CD4-positive, alpha-beta memory T cell (primary cell): Measurements from ENCODE around the gene SH3D21. TPM values are rescaled to one million over a fixed set of nuclear protein-coding genes. Genes with fewer than 3 reads are reported as not detected.
A peak's percentile ranks its signal among the peaks of the same experiment; 100 is the strongest.

Source experiments
- CTCF ChIA-PET: fragments of 350-600 bp; sonication (Branson Sonifier 250); formaldehyde crosslinking; loops from one replicate; lab custom pipeline; 2021; ENCODE audit warnings: inconsistent platforms; ENCODE audit not compliant: partially characterized antibody; lab: Charles Lee
- POLR2A ChIA-PET: fragments of 350-600 bp; sonication (Branson Sonifier 250); formaldehyde crosslinking; loops from one replicate; lab custom pipeline; 2021; ENCODE audit not compliant: partially characterized antibody; lab: Charles Lee
- DNase-seq, 5 donors: peaks; one replicate each; pipeline versions ENCODE4 v3.0.0 to v3.0.0-alpha.2; 2020 to 2022; ENCODE audit warnings: mixed read lengths in 1 of 5
- H3K27ac ChIP-seq: one replicate; pipeline ENCODE4 v1.7.0; 2013; ENCODE audit warnings: low read depth, low read length
- H3K27me3 ChIP-seq: 2 replicates; pipeline ENCODE4 v1.7.0; 2013; ENCODE audit warnings: mild to moderate bottlenecking, low read length, moderate library complexity; ENCODE audit not compliant: insufficient read depth
- H3K36me3 ChIP-seq: 2 replicates; pipeline ENCODE4 v1.7.0; 2013; ENCODE audit warnings: mild to moderate bottlenecking, low read length, moderate library complexity; ENCODE audit not compliant: insufficient read depth
- H3K4me1 ChIP-seq: 2 replicates; pipeline ENCODE4 v1.7.0; 2013; ENCODE audit warnings: mild to moderate bottlenecking, low read length, moderate library complexity; ENCODE audit not compliant: insufficient read depth
- H3K4me3 ChIP-seq, 2 donors: one replicate each; pipeline ENCODE4 v1.7.0; 2013; ENCODE audit warnings: low read length in 2 of 2, mild to moderate bottlenecking in 1 of 2
- H3K9me3 ChIP-seq, 2 donors: one replicate each; pipeline ENCODE4 v1.7.0; 2013; ENCODE audit warnings: low read length in 2 of 2, control low read depth in 1 of 2; ENCODE audit not compliant: control insufficient read depth in 1 of 2
- H3K27ac Mint-ChIP-seq, 7 donors: one replicate each; pipeline ENCODE4 v1.8.0; 2020 to 2021; ENCODE audit warnings: mixed read lengths in 7 of 7, mild to moderate bottlenecking in 6 of 7, inconsistent platforms in 3 of 7, moderate library complexity in 3 of 7
- H3K27me3 Mint-ChIP-seq, 2 donors: one replicate each; pipeline ENCODE4 v1.8.0; 2020 to 2021; ENCODE audit warnings: mixed read lengths in 2 of 2
- H3K36me3 Mint-ChIP-seq, 2 donors: one replicate each; pipeline ENCODE4 v1.8.0; 2020 to 2021; ENCODE audit warnings: mixed read lengths in 2 of 2, inconsistent platforms in 1 of 2, mild to moderate bottlenecking in 1 of 2
- H3K4me1 Mint-ChIP-seq, 4 donors: one replicate each; pipeline ENCODE4 v1.8.0; 2020 to 2021; ENCODE audit warnings: mixed read lengths in 4 of 4, mild to moderate bottlenecking in 1 of 4
- H3K4me3 Mint-ChIP-seq, 8 donors: one replicate each; pipeline ENCODE4 v1.8.0; 2020 to 2021; ENCODE audit warnings: mixed read lengths in 8 of 8, mild to moderate bottlenecking in 7 of 8, moderate library complexity in 6 of 8, inconsistent platforms in 3 of 8
- H3K9me3 Mint-ChIP-seq, 8 donors: one replicate each; pipeline ENCODE4 v1.8.0; 2020 to 2021; ENCODE audit warnings: mixed read lengths in 8 of 8, mild to moderate bottlenecking in 5 of 8, inconsistent platforms in 3 of 8, moderate library complexity in 1 of 8
- intact Hi-C: fragments of 100-400 bp; cut with micrococcal nuclease; formaldehyde crosslinking; loops from one replicate; pipeline ENCODE4 v1.15.1; 2023
- polyA plus RNA-seq, 2 donors: library from polyadenylated mRNA; unstranded; fragments of 300-500 nt; fragmentation: Illumina TruSeq; gene quantifications; one replicate each; pipeline ENCODE4 v1.2.3, GENCODE V29; 2021
- total RNA-seq, 2 experiments: library from RNA; stranded (reverse); gene quantifications; one replicate each; pipeline ENCODE4 v1.2.3, GENCODE V29; 2021

The SH3D21 gene
- total and polyA plus RNA-seq, 4 experiments from 2014 or later: 3.2 to 3.3 TPM; not detected in 2

DNA sequence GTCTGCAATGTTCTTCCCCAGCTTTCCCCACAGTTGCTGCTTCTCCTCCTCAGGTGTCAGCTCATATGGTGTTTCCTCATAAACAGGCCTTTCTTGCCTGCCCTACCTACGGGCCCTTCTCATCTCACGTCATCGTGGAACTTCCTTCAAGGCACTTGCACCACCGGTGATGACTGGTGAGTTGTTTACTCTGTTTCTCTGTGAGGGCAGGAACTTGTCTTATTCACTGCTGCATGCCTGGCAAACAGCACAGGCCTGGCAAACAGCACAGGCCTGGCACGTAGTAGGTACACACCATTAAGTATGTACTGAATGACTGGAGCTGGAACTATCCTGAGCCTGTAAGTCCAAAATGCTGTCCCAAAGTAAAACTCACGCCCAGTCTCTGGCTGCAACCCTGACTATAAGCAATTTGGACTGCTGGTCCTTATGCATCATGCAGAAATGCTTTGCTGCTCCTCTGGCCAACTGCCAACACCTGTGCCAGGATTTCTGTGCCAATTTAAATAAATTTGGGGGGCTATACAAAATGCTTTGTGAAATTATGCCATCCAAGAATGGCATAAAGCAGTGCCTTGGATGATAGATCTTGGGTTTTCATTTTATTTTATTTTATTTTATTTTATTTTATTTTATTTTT lies 53.9 kb downstream of the SH3D21 start:
- DNase-seq: peak; percentile 25 to 74 (median 51)
- Mint-ChIP-seq H3K27ac (peak overlapping the region; percentile 81 to 96 (median 92)), H3K36me3 (peaks cover 42 to 63% of the 10 kb centered on the region in 2 donors), H3K4me1 (peaks cover 6 to 40% (median 10%) of the 10 kb centered on the region in 4 donors), H3K27me3 (no peaks in the 10 kb centered on the region), H3K4me3 (peak overlapping the region in 5 of 8 donors; percentile 2 to 70 (median 53)), H3K9me3 (no peaks in the 10 kb centered on the region)
- CTCF ChIA-PET: interaction anchor here (1.1 to 15.0 kb wide), 6 partner anchors 8 to 25 kb away, joined by 3 to 107 read pairs (median 4); no protein-coding TSS in a partner anchor
- Histone ChIP-seq H3K27ac (peak overlapping the region; percentile 25), H3K4me3 (no peak overlapping the region), H3K4me1 (peaks cover 13% of the 10 kb centered on the region), H3K9me3 (no peaks in the 10 kb centered on the region), H3K27me3 (no peaks in the 10 kb centered on the region), H3K36me3 (peaks cover 41% of the 10 kb centered on the region)
- POLR2A ChIA-PET: interaction anchor here (0.8 to 3.2 kb wide), 5 partner anchors 9 to 38 kb away, joined by 3 to 22 read pairs (median 4); partner anchors contain the start of gene LSM10
- intact Hi-C loops: no loop called here

DNA sequence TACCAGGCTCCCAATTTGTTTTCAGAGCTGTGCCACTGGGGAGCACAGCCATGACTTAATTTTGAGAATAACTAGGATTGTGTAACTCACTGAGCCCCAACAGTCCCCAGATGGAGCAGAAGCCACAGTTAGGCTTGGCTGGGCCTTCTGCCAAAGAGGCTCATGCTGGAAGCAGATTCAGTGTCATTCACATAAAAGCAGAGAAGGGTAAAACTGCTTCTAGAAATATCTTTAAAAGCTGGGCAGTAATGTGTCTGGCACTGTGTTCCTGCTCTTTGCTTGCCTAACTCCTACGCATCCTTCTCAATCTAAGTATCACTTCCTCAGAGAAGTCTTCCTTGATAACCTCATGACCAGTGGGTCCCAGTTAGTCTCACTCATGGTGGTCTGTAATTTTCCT lies 59.2 kb downstream of the SH3D21 start:
- H3K27ac ChIP-seq: peak overlapping the region; percentile 55
- no peaks in the 10 kb centered on the region for H3K27me3 ChIP-seq
- Mint-ChIP-seq H3K4me1 (peaks cover 36 to 67% (median 46%) of the 10 kb centered on the region in 4 donors), H3K27me3 (no peaks in the 10 kb centered on the region), H3K27ac (peak overlapping the region; percentile 86 to 97 (median 94)), H3K4me3 (peak overlapping the region in 3 of 8 donors; percentile 15 to 32 (median 24)), H3K9me3 (no peaks in the 10 kb centered on the region), H3K36me3 (peaks cover 15 to 29% of the 10 kb centered on the region in 2 donors)
- ChIA-PET CTCF (interaction anchor here (2.3 to 5.2 kb wide), 4 partner anchors 18 to 216 kb away, joined by 6 to 122 read pairs (median 38); partner anchors contain the start of genes STK40 and TRAPPC3), POLR2A (interaction anchor here (1.8 to 6.4 kb wide), 5 partner anchors 12 to 215 kb away, joined by 6 to 133 read pairs (median 28); partner anchors contain the start of genes SH3D21 and STK40)
- peaks cover 52% of the 10 kb centered on the region for H3K4me1 ChIP-seq
- no peak overlapping the region for H3K4me3 ChIP-seq
- no peak for DNase-seq
- intact Hi-C loops: no loop called here
- H3K9me3 ChIP-seq: no peaks in the 10 kb centered on the region
- peaks cover 17% of the 10 kb centered on the region for H3K36me3 ChIP-seq

GRCh38 chr1:36366091-36366661 lies 60.0 kb downstream of the SH3D21 start:
- peak; percentile 63 to 86 (median 68) for DNase-seq
- H3K36me3 Mint-ChIP-seq: peaks cover 15 to 25% of the 10 kb centered on the region in 2 donors
- H3K27me3 Mint-ChIP-seq: no peaks in the 10 kb centered on the region
- Histone ChIP-seq H3K4me1 (peaks cover 52% of the 10 kb centered on the region), H3K36me3 (peaks cover 17% of the 10 kb centered on the region), H3K9me3 (no peaks in the 10 kb centered on the region), H3K27me3 (no peaks in the 10 kb centered on the region), H3K27ac (peak overlapping the region; percentile 55), H3K4me3 (peak overlapping the region in 1 of 2 donors; percentile 9)
- H3K4me1 Mint-ChIP-seq: peaks cover 36 to 63% (median 47%) of the 10 kb centered on the region in 4 donors
- CTCF ChIA-PET: interaction anchor here (1.3 to 5.2 kb wide), 11 partner anchors 12 to 217 kb away, joined by 4 to 122 read pairs (median 19); partner anchors contain the start of genes LSM10, SH3D21, STK40 and TRAPPC3
- peak overlapping the region; percentile 89 to 97 (median 94) for H3K27ac Mint-ChIP-seq
- H3K4me3 Mint-ChIP-seq: peak overlapping the region; percentile 50 to 79 (median 67)
- intact Hi-C loops: no loop called here
- POLR2A ChIA-PET: interaction anchor here (1.0 to 6.4 kb wide), 14 partner anchors 11 to 435 kb away, joined by 3 to 133 read pairs (median 6); partner anchors contain the start of genes AGO3, LSM10, MAP7D1 and OSCP1
- no peaks in the 10 kb centered on the region for H3K9me3 Mint-ChIP-seq

- H3K9me3 Mint-ChIP-seq: no peaks in the 10 kb centered on the region
- peaks cover 52% of the 10 kb centered on the region for H3K4me1 ChIP-seq
- no peaks in the 10 kb centered on the region for H3K27me3 ChIP-seq
- H3K9me3 ChIP-seq: no peaks in the 10 kb centered on the region
- H3K4me3 Mint-ChIP-seq: peak overlapping the region in 7 of 8 donors; percentile 50 to 79 (median 64)
- peaks cover 7 to 17% of the 10 kb centered on the region in 2 donors for H3K36me3 Mint-ChIP-seq
- peaks cover 36 to 56% (median 47%) of the 10 kb centered on the region in 4 donors for H3K4me1 Mint-ChIP-seq
- H3K27me3 Mint-ChIP-seq: no peaks in the 10 kb centered on the region
- H3K4me3 ChIP-seq: no peak overlapping the region
- ChIA-PET POLR2A (interaction anchor here (0.6 to 6.4 kb wide), 22 partner anchors 7 to 1507 kb away, joined by 3 to 133 read pairs (median 5); partner anchors contain the start of genes AGO3, EVA1B, LSM10 and MAP7D1), CTCF (interaction anchor here (0.7 to 5.2 kb wide), 22 partner anchors 10 to 240 kb away, joined by 3 to 122 read pairs (median 9); partner anchors contain the start of genes EVA1B, LSM10, SH3D21 and STK40)
- intact Hi-C loops: no loop called here
- H3K36me3 ChIP-seq: peaks cover 12% of the 10 kb centered on the region
- DNase-seq: peak; percentile 52 to 63 (median 57)
- peak overlapping the region; percentile 55 for H3K27ac ChIP-seq
- peak overlapping the region; percentile 89 to 97 (median 94) for H3K27ac Mint-ChIP-seq
These were observed 60.9 kb downstream of the SH3D21 start for GRCh38 chr1:36367066-36367465.

DNA sequence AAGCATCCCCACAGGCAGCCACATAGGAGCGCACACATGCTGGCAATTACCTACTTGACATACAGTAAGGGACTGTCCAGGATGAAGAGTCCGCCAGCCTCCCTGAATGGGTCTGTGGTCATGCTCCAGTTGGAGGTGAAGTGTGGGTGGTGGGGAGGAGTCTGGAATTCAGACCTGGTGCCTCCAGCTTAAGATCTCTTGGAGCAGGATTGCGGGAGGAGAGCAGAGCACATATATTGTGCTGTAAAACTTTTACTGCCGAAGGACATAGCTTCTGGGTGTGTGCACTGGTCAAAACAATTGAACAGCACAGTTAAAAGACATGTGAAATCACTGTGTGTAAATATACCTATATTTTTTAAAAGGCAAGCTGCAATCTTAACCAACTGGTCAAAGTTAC lies 61.6 kb downstream of the SH3D21 start:
- DNase-seq: no peak
- Histone ChIP-seq H3K4me3 (no peak overlapping the region), H3K27ac (peak overlapping the region; percentile 55), H3K4me1 (peaks cover 57% of the 10 kb centered on the region), H3K27me3 (no peaks in the 10 kb centered on the region), H3K36me3 (peaks cover 5% of the 10 kb centered on the region), H3K9me3 (no peaks in the 10 kb centered on the region)
- ChIA-PET POLR2A (interaction anchor here (1.0 to 6.4 kb wide), 15 partner anchors 8 to 1508 kb away, joined by 3 to 133 read pairs (median 7); partner anchors contain the start of genes EVA1B, LSM10, SH3D21 and SMIM12), CTCF (interaction anchor here (1.1 to 5.2 kb wide), 24 partner anchors 9 to 218 kb away, joined by 3 to 122 read pairs (median 8); partner anchors contain the start of genes EVA1B, LSM10, SH3D21 and STK40)
- H3K9me3 Mint-ChIP-seq: no peaks in the 10 kb centered on the region
- peak overlapping the region in 4 of 8 donors; percentile 59 to 79 (median 74) for H3K4me3 Mint-ChIP-seq
- peak overlapping the region; percentile 83 to 96 (median 94) for H3K27ac Mint-ChIP-seq
- peaks cover 4 to 14% of the 10 kb centered on the region in 2 donors for H3K36me3 Mint-ChIP-seq
- H3K4me1 Mint-ChIP-seq: peaks cover 38 to 60% (median 52%) of the 10 kb centered on the region in 4 donors
- intact Hi-C loops: loop anchor here (2.0 kb wide), 1 partner anchor 17 kb away; no protein-coding TSS in a partner anchor
- no peaks in the 10 kb centered on the region for H3K27me3 Mint-ChIP-seq

- POLR2A ChIA-PET: interaction anchor here (0.6 to 6.4 kb wide), 10 partner anchors 8 to 220 kb away, joined by 3 to 133 read pairs (median 8); partner anchors contain the start of genes LSM10, STK40 and TRAPPC3
- peak overlapping the region; percentile 57 to 89 (median 82) for H3K27ac Mint-ChIP-seq
- Histone ChIP-seq H3K36me3 (no peaks in the 10 kb centered on the region), H3K9me3 (no peaks in the 10 kb centered on the region), H3K4me3 (no peak overlapping the region), H3K27ac (peak overlapping the region; percentile 24), H3K27me3 (no peaks in the 10 kb centered on the region), H3K4me1 (peaks cover 72% of the 10 kb centered on the region)
- H3K9me3 Mint-ChIP-seq: no peaks in the 10 kb centered on the region
- peaks cover 46 to 75% (median 64%) of the 10 kb centered on the region in 4 donors for H3K4me1 Mint-ChIP-seq
- peaks cover 0 to 8% of the 10 kb centered on the region in 2 donors for H3K36me3 Mint-ChIP-seq
- peak overlapping the region in 6 of 8 donors; percentile 11 to 72 (median 28) for H3K4me3 Mint-ChIP-seq
- peak; percentile 76 to 80 (median 79) for DNase-seq
- CTCF ChIA-PET: interaction anchor here (0.6 to 5.2 kb wide), 20 partner anchors 9 to 72 kb away, joined by 3 to 122 read pairs (median 8); partner anchors contain the start of genes EVA1B, LSM10, SH3D21 and STK40
- intact Hi-C loops: loop anchor here (1.0 to 2.0 kb wide), 6 partner anchors 17 to 63 kb away; partner anchors contain the start of genes LSM10 and SH3D21
- no peaks in the 10 kb centered on the region for H3K27me3 Mint-ChIP-seq
These were observed 63.1 kb downstream of the SH3D21 start for GRCh38 chr1:36369061-36369861.
